Measurements from ENCODE around the gene DEPDC5. TPM values are rescaled to one million over a fixed set of nuclear protein-coding genes. Genes with fewer than 3 reads are reported as not detected.

Gene DEPDC5
- total and polyA plus RNA-seq, 12 donors = 14.4 to 35.9 (median 23.1) TPM

DNA sequence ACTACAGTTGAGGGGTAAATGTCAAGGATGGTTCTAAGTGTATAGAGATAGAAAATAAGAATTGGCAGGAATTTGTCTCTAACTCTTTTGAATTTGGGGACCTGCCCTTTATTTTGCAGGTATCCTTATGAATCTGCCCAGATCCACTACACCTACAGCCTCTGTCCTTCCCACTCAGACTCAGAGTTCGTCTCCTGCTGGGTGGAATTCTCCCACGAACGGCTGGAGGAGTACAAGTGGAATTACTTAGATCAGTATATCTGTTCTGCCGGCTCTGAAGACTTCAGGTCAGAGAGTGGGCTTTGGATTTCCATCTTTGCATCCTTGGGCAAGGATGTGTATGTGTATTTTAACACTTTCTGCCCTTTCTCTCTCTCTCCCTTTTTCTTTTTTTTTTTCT lies 89.7 kb downstream of the DEPDC5 start:
- peaks cover 0 to 61% of the 10 kb centered on the region in 2 donors for H3K36me3 ChIP-seq (replicated peaks in 1 of 2)
- intact Hi-C loops (cut with DNase I) = loop anchor here in 1 of 2 donors (10.0 kb wide), 1 partner anchor 121 kb away; no protein-coding TSS in a partner anchor

DNA sequence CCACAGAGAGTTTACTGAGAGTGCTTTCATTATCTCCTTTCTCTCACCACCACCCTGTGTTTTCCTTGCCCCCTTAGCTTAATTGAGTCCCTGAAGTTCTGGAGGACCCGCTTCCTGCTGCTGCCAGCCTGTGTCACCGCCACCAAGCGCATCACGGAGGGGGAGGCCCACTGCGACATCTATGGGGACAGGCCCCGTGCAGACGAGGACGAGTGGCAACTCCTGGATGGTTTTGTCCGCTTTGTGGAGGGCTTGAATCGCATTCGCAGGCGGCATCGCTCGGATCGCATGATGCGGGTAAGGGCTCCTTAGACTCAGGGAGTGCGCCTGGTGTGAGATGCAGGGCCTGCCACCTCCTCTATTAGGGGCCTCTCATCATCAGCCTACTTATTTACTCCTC lies 91.1 kb downstream of the DEPDC5 start:
- intact Hi-C loops (cut with DNase I) = loop anchor here in 1 of 2 donors (10.0 kb wide), 1 partner anchor 120 kb away; no protein-coding TSS in a partner anchor
- Histone ChIP-seq H3K9me3 (replicated peaks in 1 of 3) (no peaks in the 10 kb centered on the region), H3K27ac (no peak overlapping the region), H3K4me1 (replicated peaks in 1 of 2) (peaks cover 0 to 1% of the 10 kb centered on the region in 2 donors), H3K27me3 (no peaks in the 10 kb centered on the region), H3K36me3 (replicated peaks in 1 of 2) (peaks cover 0 to 63% of the 10 kb centered on the region in 2 donors), H3K4me3 (no peak overlapping the region)
- no peak for DNase-seq
- 96 to 98% (median 97%) methylated on average over 14 to 17 of the region's 17 CpGs for WGBS, 4 donors
- TF ChIP-seq POLR2A (IDR thresholded peaks at IDR 0.05) = no peak
- TF ChIP-seq, protein P1, sequence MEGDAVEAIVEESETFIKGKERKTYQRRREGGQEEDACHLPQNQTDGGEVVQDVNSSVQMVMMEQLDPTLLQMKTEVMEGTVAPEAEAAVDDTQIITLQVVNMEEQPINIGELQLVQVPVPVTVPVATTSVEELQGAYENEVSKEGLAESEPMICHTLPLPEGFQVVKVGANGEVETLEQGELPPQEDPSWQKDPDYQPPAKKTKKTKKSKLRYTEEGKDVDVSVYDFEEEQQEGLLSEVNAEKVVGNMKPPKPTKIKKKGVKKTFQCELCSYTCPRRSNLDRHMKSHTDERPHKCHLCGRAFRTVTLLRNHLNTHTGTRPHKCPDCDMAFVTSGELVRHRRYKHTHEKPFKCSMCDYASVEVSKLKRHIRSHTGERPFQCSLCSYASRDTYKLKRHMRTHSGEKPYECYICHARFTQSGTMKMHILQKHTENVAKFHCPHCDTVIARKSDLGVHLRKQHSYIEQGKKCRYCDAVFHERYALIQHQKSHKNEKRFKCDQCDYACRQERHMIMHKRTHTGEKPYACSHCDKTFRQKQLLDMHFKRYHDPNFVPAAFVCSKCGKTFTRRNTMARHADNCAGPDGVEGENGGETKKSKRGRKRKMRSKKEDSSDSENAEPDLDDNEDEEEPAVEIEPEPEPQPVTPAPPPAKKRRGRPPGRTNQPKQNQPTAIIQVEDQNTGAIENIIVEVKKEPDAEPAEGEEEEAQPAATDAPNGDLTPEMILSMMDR (IDR thresholded peaks at IDR 0.05) = no peak

More for the DNA sequence above, 89.7 kb downstream of the DEPDC5 start:
- H3K4me3 ChIP-seq = no peak overlapping the region
- H3K27me3 ChIP-seq = no peaks in the 10 kb centered on the region
- H3K9me3 ChIP-seq (replicated peaks in 1 of 3) = no peaks in the 10 kb centered on the region
- WGBS, 4 donors = 79 to 94% (median 92%) methylated on average over 4 of the region's 4 CpGs
- no peak overlapping the region for H3K27ac ChIP-seq
- no peaks in the 10 kb centered on the region for H3K4me1 ChIP-seq (replicated peaks in 1 of 2)
- TF ChIP-seq, protein P1 (IDR thresholded peaks at IDR 0.05) = no peak
- TF ChIP-seq POLR2A (IDR thresholded peaks at IDR 0.05) = no peak
- DNase-seq = no peak

DNA sequence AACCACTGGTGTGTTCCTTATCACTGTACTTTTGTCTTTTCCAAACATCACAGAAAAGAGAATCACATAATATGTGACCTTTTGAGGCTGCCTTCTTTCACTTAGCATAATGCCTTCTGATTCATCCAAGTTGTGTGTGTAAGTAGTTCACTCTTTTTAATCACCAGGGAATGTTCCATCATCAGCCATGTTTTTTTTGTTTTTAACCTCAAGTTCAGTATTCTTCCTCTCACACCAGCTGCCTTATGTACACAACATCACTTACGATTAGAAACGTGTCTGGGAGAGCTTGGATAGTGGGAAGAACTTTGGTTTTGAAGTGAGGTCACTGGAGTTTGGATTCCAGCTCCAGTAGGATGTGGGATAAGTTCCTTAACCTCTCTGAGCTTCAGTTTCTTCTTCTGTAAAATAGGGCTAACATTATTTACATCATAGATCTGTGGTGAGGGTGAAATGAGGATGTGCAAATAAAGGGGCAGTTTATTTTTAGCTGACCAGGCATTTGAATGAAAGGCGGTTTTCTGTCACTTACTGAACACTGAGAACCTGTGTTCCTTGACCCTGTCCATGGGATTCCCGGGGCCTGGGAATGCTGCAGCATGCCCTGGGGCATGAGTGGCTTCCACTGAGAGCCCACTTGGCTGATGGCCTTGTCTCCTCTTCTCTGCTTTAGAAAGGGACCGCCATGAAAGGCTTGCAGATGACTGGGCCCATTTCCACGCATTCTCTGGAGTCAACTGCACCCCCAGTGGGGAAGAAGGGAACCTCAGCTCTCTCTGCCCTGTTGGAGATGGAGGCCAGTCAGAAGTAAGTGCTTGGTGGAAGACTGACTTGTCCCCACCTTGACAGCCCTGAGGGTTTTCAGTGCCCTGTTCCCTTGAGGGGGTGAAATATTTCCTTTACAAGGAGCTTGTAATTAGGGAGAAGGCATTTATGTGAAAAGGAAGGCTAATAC lies 92.6 kb downstream of the DEPDC5 start:
- H3K4me1 ChIP-seq (replicated peaks in 1 of 2) = peaks cover 0 to 7% of the 10 kb centered on the region in 2 donors
- H3K4me3 ChIP-seq = no peak overlapping the region
- no peak for DNase-seq
- no peaks in the 10 kb centered on the region for H3K9me3 ChIP-seq (replicated peaks in 1 of 3)
- 81 to 90% (median 82%) methylated on average over 5 to 6 of the region's 6 CpGs for WGBS, 4 donors
- intact Hi-C loops (cut with DNase I) = loop anchor here in 1 of 2 donors (10.0 kb wide), 1 partner anchor 118 kb away; no protein-coding TSS in a partner anchor
- TF ChIP-seq, protein P1 (IDR thresholded peaks at IDR 0.05) = peak in 4 of 6 experiments; percentile 8 to 28 (median 26)
- no peak for TF ChIP-seq POLR2A (IDR thresholded peaks at IDR 0.05)
- peaks cover 0 to 57% of the 10 kb centered on the region in 2 donors for H3K36me3 ChIP-seq (replicated peaks in 1 of 2)
- peak overlapping the region in 1 of 5 donors; percentile 20 for H3K27ac ChIP-seq
- H3K27me3 ChIP-seq = no peaks in the 10 kb centered on the region

DNA sequence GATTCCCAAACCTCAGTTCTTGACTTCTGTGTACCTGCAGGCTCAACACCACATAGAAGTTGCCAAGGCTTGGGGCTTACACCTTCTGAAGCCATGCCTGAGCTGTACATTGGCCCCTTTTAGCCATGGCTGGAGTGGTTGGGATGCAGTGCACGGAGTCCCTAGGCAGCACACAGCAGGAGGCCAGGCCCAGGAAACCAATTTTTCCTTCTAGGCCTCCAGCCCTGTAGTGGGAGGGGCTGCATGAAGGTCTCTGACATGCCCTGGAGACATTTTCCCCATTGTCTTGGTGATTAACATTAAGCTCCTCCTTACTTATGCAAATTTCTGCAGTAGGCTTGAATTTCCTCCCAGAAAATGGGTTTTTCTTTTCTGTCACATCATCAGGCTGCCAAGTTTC lies 94.6 kb downstream of the DEPDC5 start:
- no peak overlapping the region for H3K27ac ChIP-seq
- TF ChIP-seq POLR2A (IDR thresholded peaks at IDR 0.05) = no peak
- TF ChIP-seq, protein P1 (IDR thresholded peaks at IDR 0.05) = no peak
- DNase-seq = no peak
- no peaks in the 10 kb centered on the region for H3K9me3 ChIP-seq (replicated peaks in 1 of 3)
- H3K27me3 ChIP-seq = no peaks in the 10 kb centered on the region
- no peak overlapping the region for H3K4me3 ChIP-seq
- intact Hi-C loops (cut with DNase I) = loop anchor here in 1 of 2 donors (10.0 kb wide), 1 partner anchor 116 kb away; no protein-coding TSS in a partner anchor
- H3K36me3 ChIP-seq (replicated peaks in 1 of 2) = peaks cover 0 to 66% of the 10 kb centered on the region in 2 donors
- WGBS, 4 donors = 95 to 100% (median 99%) methylated on average over 1 of the region's 1 CpG
- H3K4me1 ChIP-seq (replicated peaks in 1 of 2) = peaks cover 0 to 7% of the 10 kb centered on the region in 2 donors
